ENCODE data around the gene AZU1. TPM values are rescaled to one million over a fixed set of nuclear protein-coding genes. Genes with fewer than 3 reads are reported as not detected.
A peak's percentile ranks its signal among the peaks of the same experiment; 100 is the strongest.

Gene AZU1
- polyA plus RNA-seq, 3 donors: 2.7 to 5.7 (median 4.3) TPM

- 67% methylated on average over 7 of the region's 8 CpGs for WGBS (ENCODE audit: insufficient coverage)
- peaks cover 4 to 6% (median 5%) of the 10 kb centered on the region in 3 donors for H3K27me3 Mint-ChIP-seq (ENCODE audit: low read depth in 3 of 3)
- H2AFZ ChIP-seq (ENCODE audit: insufficient read depth, low read depth, low read length, poor library complexity, severe bottlenecking): no peak overlapping the region
- no peak overlapping the region for H3K4me2 ChIP-seq (replicated peaks; ENCODE audit: extremely low read depth, low read length, poor library complexity, severe bottlenecking)
- no peak overlapping the region for H3K9ac ChIP-seq (ENCODE audit: insufficient read depth, low read length, poor library complexity, severe bottlenecking)
- peaks cover 22% of the 10 kb centered on the region in 2 donors for H3K4me1 ChIP-seq (ENCODE audit: control insufficient read depth in 1 of 2, insufficient read depth in 2 of 2, low read length in 2 of 2)
- H3K9me3 Mint-ChIP-seq: peaks cover 0 to 2% (median 0%) of the 10 kb centered on the region in 7 donors
- no peak overlapping the region for H3K27ac Mint-ChIP-seq
- intact Hi-C loops (cut with micrococcal nuclease): no loop called here
- H3K79me2 ChIP-seq (ENCODE audit: insufficient read depth, low read length): peaks cover 5% of the 10 kb centered on the region
- H3K9me3 ChIP-seq (replicated peaks in 1 of 2; ENCODE audit: control insufficient read depth in 1 of 2, insufficient read depth in 1 of 2, low read length in 2 of 2): no peaks in the 10 kb centered on the region
- peaks cover 0 to 2% of the 10 kb centered on the region in 2 donors for H3K36me3 Mint-ChIP-seq
- no peaks in the 10 kb centered on the region for H3K27me3 ChIP-seq (ENCODE audit: control insufficient read depth in 2 of 2, insufficient read depth in 2 of 2, low read length in 2 of 2)
- H3K4me1 Mint-ChIP-seq: peaks cover 12% of the 10 kb centered on the region
- no peak overlapping the region for H3K27ac ChIP-seq (ENCODE audit: low read depth in 1 of 2, low read length in 2 of 2)
- DNase-seq: no peak
- H3K4me3 Mint-ChIP-seq: peak overlapping the region in 1 of 2 donors; percentile 42
- TF ChIP-seq CTCF (IDR thresholded peaks at IDR 0.05): no peak
- H4K20me1 ChIP-seq (ENCODE audit: insufficient read depth, low read length): no peaks in the 10 kb centered on the region
- H3K4me3 ChIP-seq (replicated peaks in 1 of 3; ENCODE audit: low read depth in 2 of 3, low read length in 3 of 3): no peak overlapping the region
- no peaks in the 10 kb centered on the region for H3K36me3 ChIP-seq (replicated peaks in 1 of 2; ENCODE audit: control insufficient read depth in 1 of 2, insufficient read depth in 2 of 2, low read length in 2 of 2)
Observed at GRCh38 chr19:791567-792305, 35.9 kb upstream of the AZU1 start.

GRCh38 chr19:792306-792885, 35.2 kb upstream of the AZU1 start:
- Mint-ChIP-seq H3K4me1 (peaks cover 12% of the 10 kb centered on the region), H3K4me3 (no peak overlapping the region), H3K9me3 (peaks cover 0 to 2% (median 0%) of the 10 kb centered on the region in 7 donors), H3K27me3 (ENCODE audit: low read depth in 3 of 3) (peaks cover 4 to 6% (median 5%) of the 10 kb centered on the region in 3 donors), H3K36me3 (peaks cover 0 to 2% of the 10 kb centered on the region in 2 donors), H3K27ac (no peak overlapping the region)
- Histone ChIP-seq H3K9ac (ENCODE audit: insufficient read depth, low read length, poor library complexity, severe bottlenecking) (no peak overlapping the region), H3K4me3 (replicated peaks in 1 of 3; ENCODE audit: low read depth in 2 of 3, low read length in 3 of 3) (no peak overlapping the region), H3K4me2 (replicated peaks; ENCODE audit: extremely low read depth, low read length, poor library complexity, severe bottlenecking) (no peak overlapping the region), H2AFZ (ENCODE audit: insufficient read depth, low read depth, low read length, poor library complexity, severe bottlenecking) (no peak overlapping the region), H3K9me3 (replicated peaks in 1 of 2; ENCODE audit: control insufficient read depth in 1 of 2, insufficient read depth in 1 of 2, low read length in 2 of 2) (no peaks in the 10 kb centered on the region), H4K20me1 (ENCODE audit: insufficient read depth, low read length) (no peaks in the 10 kb centered on the region), H3K4me1 (ENCODE audit: control insufficient read depth in 1 of 2, insufficient read depth in 2 of 2, low read length in 2 of 2) (peaks cover 22% of the 10 kb centered on the region in 2 donors), H3K36me3 (replicated peaks in 1 of 2; ENCODE audit: control insufficient read depth in 1 of 2, insufficient read depth in 2 of 2, low read length in 2 of 2) (no peaks in the 10 kb centered on the region), H3K27ac (ENCODE audit: low read depth in 1 of 2, low read length in 2 of 2) (no peak overlapping the region), H3K79me2 (ENCODE audit: insufficient read depth, low read length) (peaks cover 5% of the 10 kb centered on the region), H3K27me3 (ENCODE audit: control insufficient read depth in 2 of 2, insufficient read depth in 2 of 2, low read length in 2 of 2) (no peaks in the 10 kb centered on the region)
- intact Hi-C loops (cut with micrococcal nuclease): no loop called here
- no peak for TF ChIP-seq CTCF (IDR thresholded peaks at IDR 0.05)
- 97% methylated on average over 9 of the region's 16 CpGs for WGBS (ENCODE audit: insufficient coverage)
- DNase-seq: no peak
